Sigmoid colon (tissue), 4 donors: Measurements from ENCODE around the gene DERA.

Experiments
- EP300 ChIP-seq, 4 donors: sonication (generic); formaldehyde crosslinking; IDR thresholded peaks; one replicate each; pipeline ENCODE4 v1.6.1; 2017; ENCODE audit warnings: antibody characterized with exemption in 4 of 4
- POLR2A ChIP-seq, 2 donors: fragments of 450-650 bp; IDR thresholded peaks; one replicate each; pipeline ENCODE4 v1.6.1; 2016; ENCODE audit warnings: antibody characterized with exemption in 2 of 2, mild to moderate bottlenecking in 2 of 2, moderate library complexity in 2 of 2
- POLR2AphosphoS5 ChIP-seq, 4 donors: sonication (generic); formaldehyde crosslinking; IDR thresholded peaks; one replicate each; pipeline ENCODE4 v1.6.1; 2017; ENCODE audit warnings: antibody characterized with exemption in 4 of 4
- TF ChIP-seq, protein P1 (sequence below), 4 experiments: fragments of 450-650 bp in 3 of 4; fragments of 200-600 bp in 1 of 4; IDR thresholded peaks; one replicate each; pipeline ENCODE4 v1.5.1; 2016 to 2019; ENCODE audit warnings: antibody characterized with exemption in 4 of 4, mild to moderate bottlenecking in 3 of 4, moderate library complexity in 2 of 4

- TF ChIP-seq, protein P1, sequence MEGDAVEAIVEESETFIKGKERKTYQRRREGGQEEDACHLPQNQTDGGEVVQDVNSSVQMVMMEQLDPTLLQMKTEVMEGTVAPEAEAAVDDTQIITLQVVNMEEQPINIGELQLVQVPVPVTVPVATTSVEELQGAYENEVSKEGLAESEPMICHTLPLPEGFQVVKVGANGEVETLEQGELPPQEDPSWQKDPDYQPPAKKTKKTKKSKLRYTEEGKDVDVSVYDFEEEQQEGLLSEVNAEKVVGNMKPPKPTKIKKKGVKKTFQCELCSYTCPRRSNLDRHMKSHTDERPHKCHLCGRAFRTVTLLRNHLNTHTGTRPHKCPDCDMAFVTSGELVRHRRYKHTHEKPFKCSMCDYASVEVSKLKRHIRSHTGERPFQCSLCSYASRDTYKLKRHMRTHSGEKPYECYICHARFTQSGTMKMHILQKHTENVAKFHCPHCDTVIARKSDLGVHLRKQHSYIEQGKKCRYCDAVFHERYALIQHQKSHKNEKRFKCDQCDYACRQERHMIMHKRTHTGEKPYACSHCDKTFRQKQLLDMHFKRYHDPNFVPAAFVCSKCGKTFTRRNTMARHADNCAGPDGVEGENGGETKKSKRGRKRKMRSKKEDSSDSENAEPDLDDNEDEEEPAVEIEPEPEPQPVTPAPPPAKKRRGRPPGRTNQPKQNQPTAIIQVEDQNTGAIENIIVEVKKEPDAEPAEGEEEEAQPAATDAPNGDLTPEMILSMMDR (IDR thresholded peaks at IDR 0.05) = no peak
- no peak for TF ChIP-seq POLR2A (IDR thresholded peaks at IDR 0.05)
- no peak for TF ChIP-seq EP300 (IDR thresholded peaks at IDR 0.05)
- no peak for TF ChIP-seq POLR2AphosphoS5 (IDR thresholded peaks at IDR 0.05)
Observed at GRCh38 chr12:16002880-16003279, 91.7 kb downstream of the DERA start.
